Anterior cingulate cortex (tissue), 58 donors: Measurements from ENCODE around the gene GART.
A peak's percentile ranks its signal among the peaks of the same experiment; 100 is the strongest.

Experiments
- DNase-seq, 58 donors: peaks; one replicate each; lab custom pipeline; 2025; lab: John Stamatoyannopoulos, UW

GART gene

DNA sequence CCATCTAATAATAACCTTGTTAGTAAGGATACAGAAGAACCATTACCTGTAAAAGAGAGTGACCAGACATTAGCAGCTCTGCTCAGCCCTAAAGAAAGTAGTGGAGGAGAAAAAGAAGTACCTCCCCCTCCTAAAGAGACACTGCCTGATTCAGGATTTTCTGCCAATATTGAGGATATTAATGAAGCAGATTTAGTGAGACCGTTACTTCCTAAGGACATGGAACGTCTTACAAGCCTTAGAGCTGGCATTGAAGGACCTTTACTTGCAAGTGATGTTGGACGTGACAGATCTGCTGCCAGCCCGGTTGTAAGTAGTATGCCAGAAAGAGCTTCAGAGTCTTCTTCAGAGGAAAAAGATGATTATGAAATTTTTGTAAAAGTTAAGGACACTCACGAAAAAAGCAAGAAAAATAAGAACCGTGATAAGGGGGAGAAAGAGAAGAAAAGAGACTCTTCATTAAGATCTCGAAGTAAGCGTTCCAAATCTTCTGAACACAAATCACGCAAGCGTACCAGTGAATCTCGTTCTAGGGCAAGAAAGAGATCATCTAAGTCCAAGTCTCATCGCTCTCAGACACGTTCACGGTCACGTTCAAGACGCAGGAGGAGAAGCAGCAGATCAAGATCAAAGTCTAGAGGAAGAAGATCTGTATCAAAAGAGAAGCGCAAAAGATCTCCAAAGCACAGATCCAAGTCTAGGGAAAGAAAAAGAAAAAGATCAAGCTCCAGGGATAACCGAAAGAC, 12.5 kb upstream of the GART start:
- DNase-seq, result no peak

DNA sequence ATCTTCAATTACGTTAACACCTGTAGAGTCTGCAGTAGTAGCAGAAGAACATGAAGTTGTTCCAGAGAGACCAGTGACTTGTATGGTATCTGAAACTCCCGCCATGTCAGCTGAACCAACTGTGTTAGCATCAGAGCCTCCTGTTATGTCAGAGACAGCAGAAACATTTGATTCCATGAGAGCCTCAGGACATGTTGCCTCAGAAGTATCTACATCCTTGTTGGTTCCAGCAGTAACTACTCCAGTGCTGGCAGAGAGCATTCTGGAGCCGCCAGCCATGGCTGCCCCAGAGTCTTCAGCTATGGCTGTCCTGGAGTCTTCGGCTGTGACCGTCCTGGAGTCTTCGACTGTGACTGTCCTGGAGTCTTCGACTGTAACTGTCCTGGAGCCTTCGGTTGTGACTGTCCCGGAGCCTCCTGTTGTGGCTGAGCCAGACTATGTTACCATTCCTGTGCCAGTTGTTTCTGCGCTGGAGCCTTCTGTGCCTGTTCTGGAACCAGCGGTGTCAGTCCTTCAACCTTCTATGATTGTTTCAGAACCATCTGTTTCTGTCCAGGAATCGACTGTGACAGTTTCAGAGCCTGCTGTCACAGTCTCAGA, 11.2 kb upstream of the GART start:
- DNase-seq, result no peak

DNA sequence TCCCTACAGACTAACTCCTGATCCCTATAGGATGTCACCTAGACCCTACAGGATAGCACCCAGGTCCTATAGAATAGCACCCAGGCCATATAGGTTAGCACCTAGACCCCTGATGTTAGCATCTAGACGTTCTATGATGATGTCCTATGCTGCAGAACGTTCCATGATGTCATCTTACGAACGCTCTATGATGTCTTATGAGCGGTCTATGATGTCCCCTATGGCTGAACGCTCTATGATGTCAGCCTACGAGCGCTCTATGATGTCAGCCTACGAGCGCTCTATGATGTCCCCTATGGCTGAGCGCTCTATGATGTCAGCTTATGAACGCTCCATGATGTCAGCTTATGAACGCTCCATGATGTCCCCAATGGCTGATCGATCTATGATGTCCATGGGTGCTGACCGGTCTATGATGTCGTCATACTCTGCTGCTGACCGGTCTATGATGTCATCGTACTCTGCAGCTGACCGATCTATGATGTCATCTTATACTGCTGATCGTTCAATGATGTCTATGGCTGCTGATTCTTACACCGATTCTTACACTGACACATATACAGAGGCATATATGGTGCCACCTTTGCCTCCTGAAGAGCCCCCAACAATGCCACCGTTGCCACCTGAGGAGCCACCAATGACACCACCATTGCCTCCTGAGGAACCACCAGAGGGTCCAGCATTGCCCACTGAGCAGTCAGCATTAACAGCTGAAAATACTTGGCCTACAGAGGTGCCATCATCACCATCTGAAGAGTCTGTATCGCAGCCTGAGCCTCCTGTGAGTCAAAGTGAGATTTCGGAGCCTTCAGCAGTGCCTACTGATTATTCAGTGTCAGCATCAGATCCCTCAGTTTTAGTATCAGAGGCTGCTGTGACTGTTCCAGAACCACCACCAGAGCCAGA, 10.4 kb upstream of the GART start:
- no peak for DNase-seq

DNA sequence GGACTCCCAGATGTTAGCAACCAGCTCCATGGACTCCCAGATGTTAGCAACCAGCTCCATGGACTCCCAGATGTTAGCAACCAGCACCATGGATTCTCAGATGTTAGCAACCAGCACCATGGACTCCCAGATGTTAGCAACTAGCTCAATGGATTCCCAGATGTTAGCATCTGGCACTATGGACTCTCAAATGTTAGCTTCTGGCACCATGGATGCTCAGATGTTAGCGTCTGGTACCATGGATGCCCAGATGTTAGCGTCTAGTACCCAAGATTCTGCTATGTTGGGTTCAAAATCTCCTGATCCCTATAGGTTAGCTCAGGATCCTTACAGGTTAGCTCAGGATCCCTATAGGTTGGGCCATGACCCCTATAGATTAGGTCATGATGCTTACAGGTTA, 9.7 kb upstream of the GART start:
- no peak for DNase-seq

DNA sequence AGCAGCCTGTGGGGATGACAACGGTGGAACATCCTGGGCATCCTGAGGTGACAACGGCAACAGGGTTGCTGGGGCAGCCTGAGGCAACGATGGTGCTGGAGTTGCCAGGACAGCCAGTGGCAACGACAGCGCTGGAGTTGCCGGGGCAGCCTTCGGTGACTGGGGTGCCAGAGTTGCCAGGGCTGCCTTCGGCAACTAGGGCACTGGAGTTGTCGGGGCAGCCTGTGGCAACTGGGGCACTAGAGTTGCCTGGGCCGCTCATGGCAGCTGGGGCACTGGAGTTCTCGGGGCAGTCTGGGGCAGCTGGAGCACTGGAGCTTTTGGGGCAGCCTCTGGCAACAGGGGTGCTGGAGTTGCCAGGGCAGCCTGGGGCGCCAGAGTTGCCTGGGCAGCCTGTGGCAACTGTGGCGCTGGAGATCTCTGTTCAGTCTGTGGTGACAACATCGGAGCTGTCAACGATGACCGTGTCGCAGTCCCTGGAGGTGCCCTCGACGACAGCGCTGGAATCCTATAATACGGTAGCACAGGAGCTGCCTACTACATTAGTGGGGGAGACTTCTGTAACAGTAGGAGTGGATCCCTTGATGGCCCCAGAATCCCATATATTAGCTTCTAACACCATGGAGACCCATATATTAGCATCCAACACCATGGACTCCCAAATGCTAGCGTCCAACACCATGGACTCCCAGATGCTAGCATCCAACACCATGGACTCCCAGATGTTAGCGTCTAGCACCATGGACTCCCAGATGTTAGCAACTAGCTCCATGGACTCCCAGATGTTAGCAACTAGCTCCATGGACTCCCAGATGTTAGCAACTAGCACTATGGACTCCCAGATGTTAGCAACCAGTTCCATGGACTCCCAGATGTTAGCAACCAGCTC, 9.1 kb upstream of the GART start:
- DNase-seq, result no peak

DNA sequence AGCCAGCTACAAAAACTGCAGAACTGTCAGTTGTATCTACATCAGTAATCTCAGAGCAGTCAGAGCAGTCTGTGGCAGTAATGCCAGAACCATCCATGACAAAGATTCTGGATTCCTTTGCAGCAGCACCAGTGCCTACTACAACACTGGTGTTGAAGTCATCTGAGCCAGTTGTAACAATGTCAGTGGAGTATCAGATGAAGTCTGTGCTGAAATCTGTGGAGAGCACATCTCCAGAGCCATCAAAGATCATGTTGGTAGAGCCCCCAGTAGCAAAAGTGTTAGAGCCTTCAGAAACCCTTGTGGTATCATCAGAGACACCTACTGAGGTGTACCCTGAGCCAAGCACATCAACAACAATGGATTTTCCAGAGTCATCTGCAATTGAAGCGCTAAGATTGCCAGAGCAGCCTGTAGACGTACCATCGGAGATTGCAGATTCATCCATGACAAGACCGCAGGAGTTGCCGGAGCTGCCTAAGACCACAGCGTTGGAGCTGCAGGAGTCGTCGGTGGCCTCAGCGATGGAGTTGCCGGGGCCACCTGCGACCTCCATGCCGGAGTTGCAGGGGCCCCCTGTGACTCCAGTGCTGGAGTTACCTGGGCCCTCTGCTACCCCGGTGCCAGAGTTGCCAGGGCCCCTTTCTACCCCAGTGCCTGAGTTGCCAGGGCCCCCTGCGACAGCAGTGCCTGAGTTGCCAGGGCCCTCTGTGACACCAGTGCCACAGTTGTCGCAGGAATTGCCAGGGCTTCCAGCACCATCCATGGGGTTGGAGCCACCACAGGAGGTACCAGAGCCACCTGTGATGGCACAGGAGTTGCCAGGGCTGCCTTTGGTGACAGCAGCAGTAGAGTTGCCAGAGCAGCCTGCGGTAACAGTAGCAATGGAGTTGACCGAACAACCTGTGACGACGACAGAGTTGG, 8.2 kb upstream of the GART start:
- DNase-seq, result no peak

DNA sequence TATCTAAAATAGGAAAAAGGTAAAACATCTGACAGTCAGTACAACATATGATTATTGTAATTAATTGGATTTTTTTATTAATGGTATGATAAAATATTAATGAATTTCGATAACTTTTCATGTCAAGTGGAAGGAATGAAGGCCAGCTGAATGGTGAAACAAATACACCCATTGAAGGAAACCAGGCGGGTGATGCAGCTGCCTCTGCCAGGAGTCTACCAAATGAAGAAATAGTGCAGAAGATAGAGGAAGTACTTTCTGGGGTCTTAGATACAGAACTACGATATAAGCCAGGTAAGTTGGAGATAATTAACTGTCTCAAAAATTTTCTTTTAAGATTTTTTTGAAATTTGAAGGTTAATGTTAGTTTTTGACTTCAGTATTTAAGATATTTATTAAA, 4.2 kb upstream of the GART start:
- DNase-seq, result peak in 1 of 58 donors; percentile 7

DNA sequence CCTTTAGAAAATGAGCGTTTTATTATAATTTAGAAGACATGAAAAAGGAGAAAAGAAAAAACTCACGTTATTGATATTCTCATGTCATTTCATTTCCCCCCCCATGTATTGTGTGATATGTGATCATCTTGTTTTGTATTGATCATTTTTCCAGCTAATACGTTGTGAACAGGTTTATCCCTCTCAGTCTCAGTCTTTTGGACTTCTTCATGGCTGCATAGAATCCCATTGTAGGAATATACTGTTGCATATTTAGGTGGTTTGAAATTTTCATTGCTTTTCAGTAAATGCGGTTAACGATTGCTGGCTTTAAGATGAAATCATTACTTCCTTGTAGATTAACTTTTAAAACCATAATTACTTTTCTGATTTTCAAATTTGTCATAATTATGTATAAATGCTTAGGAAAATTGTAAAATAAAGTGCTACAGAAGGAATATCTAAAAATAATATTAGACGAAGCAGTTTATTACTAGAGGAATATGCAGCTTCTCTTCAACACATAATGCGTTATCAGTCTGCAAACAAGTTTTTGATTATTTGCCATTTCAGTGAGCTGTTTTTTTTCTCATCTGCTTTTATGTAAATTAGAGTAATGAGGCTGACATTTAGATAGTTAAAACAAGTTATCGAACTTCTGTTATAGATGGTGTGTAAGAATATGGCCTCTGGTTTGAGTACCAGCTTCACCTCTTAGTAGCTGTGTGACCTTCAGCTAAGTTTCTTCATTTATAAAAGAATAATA, 2.7 kb upstream of the GART start:
- no peak for DNase-seq

DNA sequence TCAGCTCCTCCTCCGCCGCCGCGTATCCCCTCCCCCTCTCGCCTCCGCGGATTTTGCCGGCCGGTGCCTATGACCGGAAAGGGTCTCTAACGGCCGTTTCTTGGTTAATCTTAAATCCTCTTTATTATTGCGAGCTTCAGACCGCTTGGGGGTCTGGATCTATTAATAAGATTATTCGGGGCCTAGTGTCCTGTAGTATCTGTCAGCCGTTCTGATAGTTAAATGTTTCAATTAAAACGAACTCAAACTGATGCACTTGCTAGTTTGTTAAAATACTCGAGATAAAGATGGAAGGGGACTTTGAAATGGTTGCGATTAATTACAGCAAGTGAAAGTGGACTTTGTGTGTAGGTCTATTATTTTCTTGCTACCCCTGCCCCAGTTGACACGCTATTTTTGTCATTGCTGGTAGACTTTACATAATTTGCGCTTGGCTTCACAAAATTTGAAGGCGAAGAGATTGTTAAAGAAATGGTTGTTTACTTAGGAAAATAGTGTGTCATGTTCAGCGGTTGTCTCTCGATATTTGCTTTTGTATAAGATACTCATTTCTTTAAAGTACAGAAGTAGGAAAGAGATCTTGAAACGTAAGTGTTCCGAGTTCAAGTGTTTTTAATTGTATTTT, 1.7 kb upstream of the GART start:
- peak in 2 of 58 donors; percentile 26 to 27 for DNase-seq

DNA sequence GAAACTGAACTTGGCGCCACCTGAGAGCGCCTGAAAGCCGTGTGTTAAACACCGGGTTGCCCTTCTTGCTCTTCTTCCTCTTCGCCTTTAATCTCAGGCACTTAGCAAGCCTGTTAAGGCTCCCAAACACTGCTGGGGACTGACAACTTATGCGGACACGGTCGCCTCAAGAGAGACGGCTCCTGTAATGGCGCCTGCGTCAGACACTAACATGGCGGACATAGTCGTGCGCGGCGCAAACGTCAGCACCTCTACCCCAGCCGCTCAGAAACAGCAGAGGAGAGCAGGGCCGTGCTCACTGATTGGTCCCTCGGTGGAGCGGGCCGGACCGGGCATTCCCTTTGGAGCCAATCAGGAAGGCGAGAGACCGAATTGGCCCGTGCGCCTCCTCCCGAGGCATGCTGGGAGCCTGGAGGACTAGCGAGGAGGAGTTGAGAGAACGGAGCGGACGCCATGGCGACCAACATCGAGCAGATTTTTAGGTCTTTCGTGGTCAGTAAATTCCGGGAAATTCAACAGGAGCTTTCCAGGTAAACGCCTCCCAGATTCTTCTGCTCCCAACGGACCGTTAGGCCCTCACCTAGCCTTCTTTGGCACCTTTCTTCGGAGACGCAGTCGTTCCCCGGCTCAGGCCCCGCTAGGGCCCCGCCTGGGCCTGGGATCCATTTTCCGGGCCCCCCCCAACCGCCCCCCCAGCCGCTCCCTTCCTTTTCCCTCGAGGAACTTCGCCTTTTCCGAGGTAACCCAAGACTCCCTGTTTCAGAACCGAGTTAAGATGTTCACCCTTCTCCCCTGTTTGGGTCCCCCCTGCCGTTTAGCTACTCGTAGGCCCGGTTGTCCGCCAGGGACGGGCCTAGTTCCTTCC, 955 bp upstream of the GART start, which contains the start of gene SON:
Gene SON, plus strand, starts transcription at position 399 of the 865 bp plus-strand sequence. Its CDS starts 55 bp downstream, at position 454.
- DNase-seq, result peak; percentile 90 to 100 (median 99)

DNA sequence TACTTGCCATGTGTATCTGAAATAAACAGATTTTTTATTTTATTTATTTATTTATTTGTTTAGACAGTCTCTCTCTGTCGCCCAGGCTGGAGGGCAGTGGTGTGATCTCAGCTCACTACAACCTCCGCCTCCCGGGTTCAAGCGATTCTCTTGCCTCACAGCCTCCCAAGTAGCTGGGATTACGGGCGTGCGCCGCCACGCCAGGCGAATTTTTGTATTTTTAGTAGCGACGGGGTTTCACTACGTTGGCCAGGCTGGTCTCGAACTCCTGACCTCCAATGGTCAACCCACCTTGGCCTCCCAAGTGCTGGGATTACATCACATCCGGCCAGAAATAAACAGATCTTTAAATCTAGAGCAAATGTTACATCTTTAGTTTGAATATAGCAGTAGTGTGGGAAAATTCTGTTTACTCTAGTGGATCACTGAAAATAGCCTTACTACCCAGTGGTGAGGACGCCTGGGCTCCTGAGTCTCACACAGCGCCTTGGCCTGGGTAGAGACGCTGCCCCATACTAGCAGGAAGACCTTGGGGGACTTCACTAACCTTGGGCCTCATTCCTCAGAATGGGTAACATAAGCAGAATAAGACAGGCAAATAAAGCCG, 709 bp downstream of the GART start:
- peak in 1 of 58 donors; percentile 4 for DNase-seq

DNA sequence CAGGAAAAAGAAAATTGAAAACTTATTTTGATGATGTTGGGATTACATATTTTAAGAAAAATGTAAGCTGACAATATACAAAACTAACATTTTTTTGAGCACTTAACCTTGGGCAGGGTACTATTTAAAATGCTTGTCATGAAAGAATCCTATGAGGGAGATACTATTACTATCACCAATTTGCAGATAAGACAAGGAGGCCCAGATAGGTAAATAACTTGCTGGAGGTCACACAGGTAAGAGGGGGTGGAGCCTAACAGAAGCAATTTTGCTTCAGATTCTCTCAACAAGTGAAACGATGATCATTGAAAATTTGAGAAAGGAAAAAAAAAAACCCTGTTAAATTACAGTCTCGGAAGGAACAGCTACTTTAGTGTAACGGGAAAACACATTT, 1.2 kb downstream of the GART start:
- no peak for DNase-seq

DNA sequence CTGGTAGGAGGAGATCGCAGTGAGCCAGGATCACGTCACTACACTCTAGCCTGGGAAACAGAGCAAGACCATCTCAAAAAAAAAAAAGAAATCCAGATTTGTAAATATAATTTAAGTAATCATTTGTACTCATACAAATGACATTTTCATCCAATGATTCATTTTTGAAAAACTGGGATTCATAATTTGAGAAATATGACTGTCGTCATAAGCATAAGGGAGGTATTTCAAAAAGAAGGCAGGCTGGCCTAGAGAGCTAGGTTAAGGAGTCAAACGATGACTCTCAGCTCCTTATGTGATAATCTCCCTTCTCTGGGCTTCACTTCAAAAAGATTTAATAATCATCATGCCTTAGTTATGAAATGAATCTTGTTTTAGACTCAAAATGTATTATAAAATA, 2.3 kb downstream of the GART start:
- no peak for DNase-seq

DNA sequence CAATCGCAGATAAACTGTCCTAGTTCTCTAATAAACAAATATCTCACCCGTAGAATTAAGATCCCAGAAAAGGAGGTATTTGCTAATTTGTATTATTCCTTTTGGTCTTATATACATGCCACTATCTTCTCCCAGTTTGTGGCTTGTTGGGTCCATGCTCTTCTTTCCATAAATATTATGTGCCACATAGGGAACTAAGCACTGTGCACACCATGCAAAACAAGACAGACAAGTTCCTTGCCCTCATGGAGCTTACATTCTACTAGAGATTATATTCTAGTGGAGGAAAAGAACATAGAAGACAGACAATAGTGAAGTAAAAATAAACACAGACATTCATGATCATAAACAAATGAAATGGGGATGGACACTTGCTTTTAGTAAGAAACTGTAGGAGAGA, 4.7 kb downstream of the GART start:
- no peak for DNase-seq

DNA sequence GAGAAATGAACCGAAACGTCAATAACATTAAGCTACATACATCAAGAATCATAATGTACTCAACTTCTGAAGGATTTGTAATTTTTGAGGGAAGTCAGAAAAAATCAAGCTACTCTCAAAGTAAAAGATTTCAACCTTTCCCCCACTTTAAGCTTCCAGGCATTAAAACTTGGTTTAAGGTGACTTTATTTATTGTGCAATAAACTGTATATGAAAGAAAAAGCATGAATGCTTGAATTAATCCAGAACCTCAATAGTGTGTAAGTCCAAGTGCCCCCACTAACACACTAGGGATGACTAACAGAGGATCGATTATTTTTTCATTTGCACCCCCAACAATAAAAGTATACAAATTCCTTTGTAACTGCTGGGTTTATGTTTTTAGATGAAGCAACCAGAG, 10.9 kb downstream of the GART start:
- DNase-seq, result no peak

DNA sequence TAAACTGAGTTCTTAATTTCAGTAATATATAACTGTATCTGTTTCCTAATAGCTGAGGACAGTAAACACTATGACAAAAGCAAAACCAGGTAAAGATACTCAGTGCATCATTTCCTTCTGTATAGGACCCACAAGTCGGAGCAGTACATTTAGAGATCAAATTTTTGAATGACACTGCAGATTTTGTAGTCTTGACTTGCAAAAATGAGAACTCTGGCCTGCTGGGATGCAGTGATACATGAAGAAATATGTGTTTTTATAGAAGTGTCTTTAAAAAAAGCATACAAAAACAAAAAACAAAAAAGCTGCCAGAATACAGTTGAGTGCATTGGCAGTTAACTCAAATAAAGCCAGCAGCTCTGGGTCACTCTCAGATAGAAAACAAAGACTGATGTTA, 19.0 kb downstream of the GART start:
- DNase-seq, result no peak
